COLO668 (cell line): ENCODE data around the gene CDC27.
"Not testable (repeated sequence)": the region's sequence is repeated elsewhere in the genome, so short reads cannot be mapped to it uniquely, and the experiment has no call there.

Experiments used
- DNase-seq: peaks from one replicate; lab custom pipeline; 2025; ENCODE audit not compliant: unreplicated experiment; lab: John Stamatoyannopoulos, UW

CDC27 gene, protein sequence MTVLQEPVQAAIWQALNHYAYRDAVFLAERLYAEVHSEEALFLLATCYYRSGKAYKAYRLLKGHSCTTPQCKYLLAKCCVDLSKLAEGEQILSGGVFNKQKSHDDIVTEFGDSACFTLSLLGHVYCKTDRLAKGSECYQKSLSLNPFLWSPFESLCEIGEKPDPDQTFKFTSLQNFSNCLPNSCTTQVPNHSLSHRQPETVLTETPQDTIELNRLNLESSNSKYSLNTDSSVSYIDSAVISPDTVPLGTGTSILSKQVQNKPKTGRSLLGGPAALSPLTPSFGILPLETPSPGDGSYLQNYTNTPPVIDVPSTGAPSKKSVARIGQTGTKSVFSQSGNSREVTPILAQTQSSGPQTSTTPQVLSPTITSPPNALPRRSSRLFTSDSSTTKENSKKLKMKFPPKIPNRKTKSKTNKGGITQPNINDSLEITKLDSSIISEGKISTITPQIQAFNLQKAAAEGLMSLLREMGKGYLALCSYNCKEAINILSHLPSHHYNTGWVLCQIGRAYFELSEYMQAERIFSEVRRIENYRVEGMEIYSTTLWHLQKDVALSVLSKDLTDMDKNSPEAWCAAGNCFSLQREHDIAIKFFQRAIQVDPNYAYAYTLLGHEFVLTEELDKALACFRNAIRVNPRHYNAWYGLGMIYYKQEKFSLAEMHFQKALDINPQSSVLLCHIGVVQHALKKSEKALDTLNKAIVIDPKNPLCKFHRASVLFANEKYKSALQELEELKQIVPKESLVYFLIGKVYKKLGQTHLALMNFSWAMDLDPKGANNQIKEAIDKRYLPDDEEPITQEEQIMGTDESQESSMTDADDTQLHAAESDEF

DNA sequence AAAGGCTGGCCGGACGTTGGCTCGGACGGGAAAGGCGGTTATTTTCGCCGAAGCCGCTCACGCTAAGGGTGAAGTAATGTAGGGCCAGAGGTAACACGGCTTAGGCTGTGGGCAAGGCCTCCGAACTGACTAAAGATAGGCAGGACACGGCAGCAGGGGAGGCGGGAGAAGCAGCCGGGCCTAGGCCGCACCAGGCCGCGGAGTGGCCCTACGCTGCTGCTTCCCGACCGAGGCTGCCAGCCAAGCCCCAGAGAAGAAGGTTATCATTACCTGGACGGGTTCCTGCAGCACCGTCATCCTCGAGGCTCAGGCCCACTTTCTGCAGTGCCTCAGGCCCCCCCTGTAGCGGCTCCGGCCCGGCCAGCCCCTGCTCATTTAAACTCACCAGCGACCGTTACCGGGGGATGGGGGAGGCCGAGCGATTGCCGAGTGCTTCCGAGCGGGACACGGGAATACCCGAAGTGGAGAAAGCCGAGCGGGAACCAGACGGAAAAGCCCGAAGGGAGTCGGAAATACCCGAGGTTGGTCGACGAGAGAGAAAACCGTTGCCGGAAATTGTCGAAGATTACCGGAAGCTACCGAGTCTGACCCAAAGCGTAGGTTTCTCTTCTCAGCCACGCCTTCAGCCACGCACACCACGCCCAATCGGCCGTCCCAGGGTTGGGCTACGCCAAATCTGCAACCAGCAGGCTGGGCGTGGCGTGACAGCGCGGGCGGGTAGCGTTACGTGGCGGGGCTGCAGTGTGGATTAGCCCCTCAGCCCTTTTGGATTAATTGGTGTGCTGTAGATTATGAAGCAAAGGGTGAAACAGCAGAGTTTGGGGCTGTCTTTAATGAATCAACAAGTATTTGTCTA lies at the start of gene CDC27:
Gene CDC27 (minus strand): TSS at position 420 of the 856 bp plus-strand sequence. CDS start 123 bp downstream, at position 297.
- peak; percentile 95 for DNase-seq

DNA sequence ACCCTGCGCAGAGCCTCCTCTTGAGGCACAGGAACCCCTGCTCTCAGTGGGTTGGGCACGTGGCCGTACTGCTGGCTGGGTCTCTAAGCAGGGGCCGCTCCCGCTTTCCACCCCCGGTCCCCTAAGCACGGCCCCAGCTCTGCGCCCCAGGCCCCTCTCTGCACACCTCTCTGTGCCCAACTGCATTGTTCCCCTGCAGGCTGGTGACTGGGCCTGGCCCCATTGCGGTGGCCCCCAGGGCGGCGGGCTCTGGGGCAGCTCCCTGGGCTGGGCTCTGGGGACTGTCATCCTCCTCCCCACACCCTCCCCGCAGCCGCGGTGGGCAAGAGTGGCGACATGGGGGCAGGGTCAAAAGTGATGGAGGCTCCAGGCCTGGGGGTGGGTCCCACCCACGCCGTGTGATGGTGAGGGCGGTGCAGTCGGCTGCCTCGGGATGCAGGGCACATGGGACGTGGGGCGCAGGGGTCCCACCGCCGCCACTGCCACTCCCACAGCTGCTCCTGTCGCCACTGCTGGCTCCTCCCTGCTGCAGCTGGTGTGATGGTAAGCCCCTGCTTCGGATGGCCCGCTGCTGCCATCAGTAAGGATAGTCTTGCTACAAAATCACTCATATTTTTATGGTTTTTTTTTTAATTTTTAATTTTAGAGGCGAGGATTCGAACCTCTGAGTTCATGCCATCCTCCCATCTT lies 49.4 kb upstream of the CDC27 start:
- no peak for DNase-seq

DNA sequence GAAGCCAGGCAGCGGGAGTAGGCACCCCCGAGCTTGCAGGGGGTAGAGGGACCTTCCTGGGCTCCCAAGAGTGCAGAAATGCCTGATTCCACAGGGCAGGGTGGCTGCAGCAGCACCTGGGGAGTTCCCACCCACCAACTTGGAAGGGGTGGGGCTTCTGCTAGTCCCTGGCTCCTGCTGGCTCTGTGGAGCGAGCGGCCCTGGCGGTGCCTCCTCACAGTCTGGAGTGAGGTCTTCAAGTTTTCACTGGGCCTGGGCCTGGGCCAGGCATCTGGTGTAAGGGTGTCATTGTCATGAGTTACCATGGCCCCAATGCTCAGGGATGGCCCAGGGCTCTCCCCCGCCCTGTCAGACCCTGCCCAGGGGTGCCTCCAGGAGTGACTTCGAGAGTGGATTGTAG lies 48.7 kb upstream of the CDC27 start:
- no peak for DNase-seq

DNA sequence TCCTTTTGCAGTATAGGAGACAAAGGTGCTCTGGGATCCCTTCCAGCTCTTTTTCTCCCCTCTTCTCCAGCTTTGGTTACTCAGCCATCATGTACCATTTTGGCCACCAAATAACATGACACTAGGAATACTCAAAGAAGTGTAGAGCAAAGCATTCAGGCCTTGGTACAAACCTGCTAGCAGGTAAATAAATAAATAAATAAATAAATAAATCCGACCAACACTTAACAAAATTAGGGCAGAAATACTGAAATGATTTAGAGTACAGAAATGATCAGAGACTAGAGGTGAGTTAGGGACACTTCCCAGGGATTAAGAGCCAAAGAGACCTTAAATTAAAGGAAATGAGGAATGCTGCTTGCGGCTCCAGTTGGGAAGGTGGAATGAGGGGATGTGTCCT lies 46.8 kb upstream of the CDC27 start:
- DNase-seq = no peak

DNA sequence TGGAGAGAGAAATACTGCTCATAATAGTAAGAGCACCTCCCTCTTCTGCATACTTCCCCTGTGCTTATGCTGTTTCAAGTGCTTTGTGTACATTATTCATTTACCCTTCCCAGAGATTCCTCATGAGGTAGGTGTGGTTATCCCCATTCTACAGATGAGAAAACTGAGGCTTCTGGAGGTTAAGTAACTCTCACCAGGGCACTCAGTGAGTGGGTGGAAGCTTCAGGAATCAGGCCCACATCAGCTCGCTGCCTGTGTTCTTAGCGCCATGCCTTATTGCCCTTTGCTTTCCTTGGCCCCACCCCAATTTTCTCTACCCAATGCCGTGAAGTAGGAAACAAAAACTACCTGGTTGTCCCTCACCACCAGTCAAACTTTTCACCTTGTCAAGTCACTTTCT lies 46.4 kb upstream of the CDC27 start:
- no peak for DNase-seq

DNA sequence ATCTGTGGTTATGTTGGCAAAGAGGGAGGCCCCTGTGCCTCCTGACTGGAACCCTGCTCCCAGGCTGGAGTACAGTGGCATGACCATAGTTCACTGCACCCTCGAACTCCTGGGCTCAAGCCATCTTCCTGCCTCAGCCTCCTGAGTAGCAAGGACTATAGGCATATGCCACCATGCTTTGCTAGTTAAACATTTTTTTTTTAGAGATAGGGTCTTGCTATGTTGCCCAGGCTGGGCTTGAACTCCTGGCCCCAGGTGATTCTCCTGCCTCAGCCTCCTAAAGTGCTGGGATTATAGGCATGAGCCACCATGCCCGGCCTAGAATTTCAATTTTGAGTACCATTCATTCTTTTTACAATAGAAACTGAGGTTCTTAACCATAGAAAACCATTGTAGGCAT lies 43.4 kb upstream of the CDC27 start:
- no peak for DNase-seq

DNA sequence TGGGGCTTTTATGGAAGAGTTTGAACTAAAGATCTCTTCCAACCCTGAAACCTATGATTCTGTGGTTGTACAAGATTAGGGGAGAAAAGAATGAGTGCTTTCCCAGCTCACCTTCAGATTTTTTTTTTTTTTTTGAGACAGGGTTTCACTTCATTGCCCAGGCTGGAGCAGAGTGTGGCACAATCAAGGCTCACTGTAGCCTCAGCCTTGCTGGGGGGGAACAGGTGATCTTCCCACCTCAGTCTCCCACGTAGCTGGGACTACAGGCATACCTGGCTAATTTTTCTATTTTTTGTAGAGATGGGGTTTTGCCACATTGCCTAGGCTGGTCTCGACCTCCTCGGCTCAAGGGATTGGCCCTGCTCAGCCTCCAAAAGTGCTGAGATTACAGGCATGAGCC lies 42.8 kb upstream of the CDC27 start:
- no peak for DNase-seq

DNA sequence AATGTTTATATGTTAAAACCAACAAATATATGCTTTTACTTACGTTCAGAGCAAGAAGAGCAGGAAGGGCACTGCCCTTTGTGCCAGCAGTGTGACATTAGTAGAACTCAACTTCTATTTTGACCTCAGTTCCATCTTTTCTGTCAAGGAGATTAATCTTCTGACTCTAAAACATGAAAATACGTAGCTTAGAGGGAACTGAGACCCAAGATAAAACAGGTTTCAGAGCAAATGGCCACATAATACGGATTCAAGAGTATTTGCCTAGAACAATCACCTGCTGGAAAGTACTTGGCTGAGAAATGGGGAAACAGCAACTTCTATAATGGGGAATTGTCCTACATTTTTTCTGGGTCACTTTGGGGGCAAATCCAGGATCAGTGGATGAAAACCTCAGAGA lies 42.2 kb upstream of the CDC27 start:
- no peak for DNase-seq

DNA sequence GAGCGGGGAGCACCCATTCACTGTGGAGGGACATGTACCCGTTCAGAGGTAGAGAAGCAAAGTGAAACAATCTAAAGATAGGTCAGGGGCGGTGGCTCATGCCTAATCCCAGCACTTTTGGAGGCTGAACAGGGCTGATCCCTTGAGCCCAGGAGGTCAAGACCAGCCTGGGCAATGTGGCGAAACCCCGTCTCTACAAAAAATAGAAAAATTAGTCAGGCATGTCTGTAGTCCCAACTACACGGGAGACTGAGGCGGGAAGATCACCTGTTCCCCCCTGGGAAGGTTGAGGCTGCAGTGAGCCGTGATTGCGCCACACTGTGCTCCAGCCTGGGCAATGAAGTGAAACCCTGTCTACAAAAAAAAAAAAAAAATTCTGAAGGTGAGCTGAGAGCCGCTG lies 41.8 kb upstream of the CDC27 start:
- no peak for DNase-seq

DNA sequence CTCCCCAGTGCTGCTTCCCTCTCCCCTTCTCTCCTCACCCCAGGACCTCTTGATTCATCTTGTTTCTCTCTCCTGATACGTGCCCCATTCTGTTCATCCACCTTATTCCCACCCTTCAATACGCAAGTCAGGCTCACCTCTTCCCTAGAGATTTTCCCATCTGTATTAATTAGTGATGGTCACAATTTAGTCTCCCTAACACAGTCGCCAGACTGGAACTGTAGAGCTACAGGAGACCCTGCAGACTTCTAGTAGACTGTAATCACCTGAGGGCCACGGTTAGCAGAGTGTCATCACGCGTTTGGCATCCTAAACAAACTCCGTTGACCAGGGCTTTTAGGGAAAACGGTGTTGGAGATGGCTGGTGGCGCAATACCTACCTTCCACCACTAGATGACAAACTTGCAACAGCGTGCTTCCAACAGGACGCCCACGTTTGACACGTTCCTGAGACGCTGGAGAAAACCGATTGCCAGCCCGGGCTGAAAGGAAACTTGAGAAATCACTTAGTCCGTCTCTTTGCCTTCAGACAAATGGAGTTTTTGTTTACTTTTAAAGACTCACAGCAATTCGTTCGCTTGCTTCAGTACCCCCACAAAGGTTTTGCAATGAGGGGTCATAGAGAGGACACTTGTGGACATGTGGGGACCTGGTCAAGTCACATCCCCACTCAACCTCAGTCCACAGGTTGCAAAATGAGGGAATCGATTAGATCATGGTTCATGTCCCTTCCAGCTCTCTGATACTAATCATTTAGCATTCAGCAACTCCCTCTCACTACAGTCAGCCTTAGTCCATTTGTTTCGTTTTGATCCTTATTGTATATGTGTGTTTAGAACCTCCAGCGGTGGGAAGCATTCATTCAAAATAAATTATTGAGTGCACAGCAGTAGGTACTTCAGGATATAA lies 40.7 kb upstream of the CDC27 start:
- DNase-seq = peak; percentile 46

DNA sequence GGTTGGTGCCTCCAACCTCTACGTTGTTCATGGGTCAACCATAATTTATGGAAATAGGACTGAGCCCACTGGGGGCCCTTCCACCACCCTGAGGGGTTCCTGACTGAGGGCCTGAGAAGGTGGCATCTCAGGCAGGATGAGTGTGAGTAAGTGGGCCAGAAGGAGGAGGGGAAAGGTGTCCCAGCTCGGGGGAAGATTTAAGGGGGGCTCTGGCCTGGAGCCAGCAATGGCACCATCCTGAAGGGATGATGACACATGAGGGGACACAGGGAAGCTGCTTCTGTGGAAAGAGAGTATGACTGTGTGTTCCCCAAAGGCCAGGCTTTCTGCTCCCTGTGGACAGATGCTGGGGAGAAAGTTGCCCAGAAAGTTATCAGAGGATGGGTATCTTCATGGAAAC lies 38.8 kb upstream of the CDC27 start:
- DNase-seq = no peak

DNA sequence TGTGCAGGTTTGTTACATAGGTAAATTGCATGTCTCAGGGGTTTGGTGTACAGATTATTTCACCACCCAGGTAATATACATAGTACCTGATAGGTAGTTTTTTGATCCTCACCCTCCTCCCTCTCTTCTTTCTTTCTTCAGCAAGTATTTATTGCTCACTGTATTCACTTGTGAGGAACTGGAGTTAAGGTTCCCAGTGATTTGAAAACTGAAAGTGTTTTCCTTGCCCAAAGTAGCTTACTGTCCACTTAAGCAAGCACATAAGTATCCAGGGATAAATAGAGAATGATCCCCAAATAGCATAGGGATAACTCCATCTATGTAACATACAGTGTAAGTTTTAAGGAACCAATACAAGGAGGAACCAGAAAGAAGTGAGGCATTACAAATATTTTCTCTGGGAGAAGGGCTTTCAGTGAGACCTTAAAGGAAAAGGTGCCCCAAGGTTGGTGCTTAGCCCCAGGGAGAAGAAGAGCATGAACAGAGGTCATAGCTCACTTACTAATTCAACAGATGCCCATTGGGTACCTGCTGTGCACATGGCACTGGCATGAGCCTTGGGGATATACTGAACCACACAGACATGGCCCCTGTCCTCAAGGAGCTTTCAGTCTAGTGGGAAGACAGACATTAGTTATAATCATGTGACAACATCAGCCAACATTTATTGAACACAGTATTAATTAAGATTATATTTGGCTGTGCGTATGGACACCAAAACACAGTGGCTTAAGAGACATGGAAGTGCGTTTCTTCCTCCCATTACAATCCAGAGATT lies 37.0 kb upstream of the CDC27 start:
- no peak for DNase-seq

DNA sequence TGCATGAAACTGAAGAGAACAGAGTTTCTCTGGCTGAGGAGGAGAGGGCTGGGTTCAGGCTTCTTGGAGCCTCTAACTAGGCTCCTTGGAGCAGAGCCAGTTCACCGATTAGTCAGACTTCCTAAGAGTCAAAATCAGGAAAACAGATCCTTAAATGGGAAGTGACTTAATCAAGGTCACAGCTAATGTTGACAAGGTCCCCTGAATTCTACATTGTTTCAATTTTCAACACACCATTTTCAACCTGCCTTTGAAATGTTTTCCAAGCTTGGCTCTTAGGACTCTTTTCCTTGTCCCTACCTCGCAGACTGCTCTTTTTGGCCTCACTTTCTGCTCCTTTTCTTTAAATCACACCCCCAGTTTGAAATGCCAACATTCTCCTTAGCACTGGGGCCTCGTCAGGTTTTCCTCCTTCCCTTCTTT lies 36.4 kb upstream of the CDC27 start:
- no peak for DNase-seq

DNA sequence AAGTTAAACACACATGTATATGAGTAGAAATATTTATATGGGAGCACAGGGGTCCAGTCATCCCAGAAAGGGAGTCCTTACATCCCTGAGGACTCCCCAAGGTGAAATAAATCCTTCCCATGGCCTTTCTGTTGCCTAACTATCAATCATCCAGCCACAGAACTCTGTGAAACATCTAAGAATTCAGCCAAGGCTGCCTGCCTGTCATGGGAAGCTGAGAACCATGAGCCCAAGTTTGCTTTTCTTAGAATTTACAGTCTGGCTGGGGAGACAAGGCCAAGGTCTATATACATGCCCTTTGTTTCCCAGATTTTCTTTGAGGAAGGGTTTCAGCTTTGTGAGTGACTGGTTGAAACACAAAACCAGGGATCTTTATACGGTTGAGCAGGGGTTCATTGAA lies 35.9 kb upstream of the CDC27 start:
- no peak for DNase-seq

DNA sequence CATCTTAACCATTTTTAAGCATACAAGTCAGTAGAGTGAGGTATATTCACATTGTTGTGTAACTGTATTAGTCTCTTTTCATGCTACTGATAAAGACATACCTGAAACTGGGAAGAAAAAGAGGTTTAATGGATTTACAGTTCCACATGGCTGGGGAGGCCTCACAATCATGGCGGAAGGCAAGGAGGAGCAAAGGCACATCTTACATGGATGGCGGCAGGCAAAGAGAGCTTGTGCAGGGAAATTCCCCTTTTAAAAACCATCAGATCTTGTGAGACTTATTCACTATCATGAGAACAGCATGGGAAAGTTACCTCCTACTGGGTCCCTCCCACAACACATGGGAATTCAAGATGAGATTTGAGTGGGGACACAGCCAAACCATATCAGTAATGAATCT lies 35.0 kb upstream of the CDC27 start:
- not testable (repeated sequence) for DNase-seq

DNA sequence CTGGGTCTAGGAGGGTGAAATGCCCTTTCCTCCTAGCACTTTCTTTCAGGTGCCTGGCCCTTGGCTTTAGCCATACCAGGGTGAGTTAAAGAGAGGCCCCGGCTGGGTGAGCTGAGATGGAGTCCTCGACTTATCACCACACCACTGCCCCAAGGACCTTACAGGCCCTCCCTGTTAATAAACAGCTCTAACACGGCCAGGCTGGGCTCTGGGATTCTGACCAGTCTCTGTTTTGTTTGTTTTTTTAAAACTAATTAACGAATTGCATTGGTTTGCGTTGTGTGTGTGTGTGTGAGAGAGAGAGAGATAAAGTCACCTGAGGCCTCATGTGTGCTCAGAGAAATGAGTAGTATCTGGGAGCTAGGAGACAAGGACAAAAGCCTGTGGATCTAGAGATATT lies 34.4 kb upstream of the CDC27 start:
- DNase-seq = no peak

DNA sequence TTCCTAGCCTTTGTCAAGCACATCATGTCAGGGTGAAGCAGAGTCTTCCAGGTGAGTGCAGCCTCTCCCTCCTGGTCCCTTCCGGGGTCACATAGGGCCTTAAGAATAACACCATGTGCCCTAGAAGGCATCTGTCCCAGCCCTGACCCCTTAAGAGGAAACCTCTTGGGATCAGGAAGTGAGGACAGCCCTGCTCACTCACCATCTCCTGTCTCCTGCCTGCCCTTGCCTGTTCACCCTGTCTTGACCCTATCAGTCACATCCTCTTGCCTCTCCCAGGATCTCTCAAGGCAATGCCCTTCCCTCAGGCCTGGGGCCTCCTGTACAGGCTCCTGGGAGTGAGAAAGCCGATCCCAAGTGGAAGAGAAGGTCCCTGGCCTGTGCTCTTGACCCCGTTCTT lies 33.9 kb upstream of the CDC27 start:
- no peak for DNase-seq

DNA sequence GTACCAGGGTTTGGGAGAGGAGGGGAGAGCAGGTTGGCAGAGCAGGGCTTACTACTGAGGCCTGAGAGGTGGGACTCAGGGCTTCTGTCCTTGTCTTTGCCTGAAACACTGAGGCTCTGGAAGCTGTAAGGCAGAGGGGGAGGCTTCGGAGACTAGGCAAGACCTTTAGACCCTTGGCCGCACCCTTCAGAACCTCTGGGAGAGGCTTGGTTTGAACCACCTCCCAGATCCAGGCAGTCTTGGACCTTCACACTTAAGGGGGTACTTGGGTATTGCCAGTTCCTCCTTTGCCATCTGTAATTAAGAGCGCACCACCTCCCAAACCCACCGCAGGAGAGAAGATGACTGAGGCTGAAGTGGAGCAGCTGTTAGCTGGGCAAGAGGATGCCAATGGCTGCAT lies 33.0 kb upstream of the CDC27 start:
- DNase-seq = no peak

DNA sequence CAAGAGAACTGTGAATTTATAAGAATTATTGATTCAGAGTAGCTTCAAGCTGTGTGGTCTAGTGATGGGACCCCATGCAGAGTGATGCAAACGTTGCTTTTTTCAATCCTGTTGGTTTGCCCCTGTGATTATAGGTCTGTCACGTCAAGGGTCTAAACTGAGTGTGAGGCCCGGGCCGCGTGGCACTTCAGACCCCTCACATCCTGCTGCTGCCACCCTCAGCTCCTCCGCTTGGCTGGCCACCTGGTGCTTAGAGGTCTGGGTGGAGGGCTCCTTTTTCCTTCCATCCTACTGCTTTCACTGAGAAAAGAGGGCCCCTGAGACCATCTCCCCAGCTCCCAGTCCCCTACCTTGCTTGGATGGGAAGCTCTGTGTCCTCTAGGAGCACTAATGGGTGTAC lies 32.1 kb upstream of the CDC27 start:
- no peak for DNase-seq
